ENCODE results near the gene HOXB6.

The HOXB6 gene

DNA sequence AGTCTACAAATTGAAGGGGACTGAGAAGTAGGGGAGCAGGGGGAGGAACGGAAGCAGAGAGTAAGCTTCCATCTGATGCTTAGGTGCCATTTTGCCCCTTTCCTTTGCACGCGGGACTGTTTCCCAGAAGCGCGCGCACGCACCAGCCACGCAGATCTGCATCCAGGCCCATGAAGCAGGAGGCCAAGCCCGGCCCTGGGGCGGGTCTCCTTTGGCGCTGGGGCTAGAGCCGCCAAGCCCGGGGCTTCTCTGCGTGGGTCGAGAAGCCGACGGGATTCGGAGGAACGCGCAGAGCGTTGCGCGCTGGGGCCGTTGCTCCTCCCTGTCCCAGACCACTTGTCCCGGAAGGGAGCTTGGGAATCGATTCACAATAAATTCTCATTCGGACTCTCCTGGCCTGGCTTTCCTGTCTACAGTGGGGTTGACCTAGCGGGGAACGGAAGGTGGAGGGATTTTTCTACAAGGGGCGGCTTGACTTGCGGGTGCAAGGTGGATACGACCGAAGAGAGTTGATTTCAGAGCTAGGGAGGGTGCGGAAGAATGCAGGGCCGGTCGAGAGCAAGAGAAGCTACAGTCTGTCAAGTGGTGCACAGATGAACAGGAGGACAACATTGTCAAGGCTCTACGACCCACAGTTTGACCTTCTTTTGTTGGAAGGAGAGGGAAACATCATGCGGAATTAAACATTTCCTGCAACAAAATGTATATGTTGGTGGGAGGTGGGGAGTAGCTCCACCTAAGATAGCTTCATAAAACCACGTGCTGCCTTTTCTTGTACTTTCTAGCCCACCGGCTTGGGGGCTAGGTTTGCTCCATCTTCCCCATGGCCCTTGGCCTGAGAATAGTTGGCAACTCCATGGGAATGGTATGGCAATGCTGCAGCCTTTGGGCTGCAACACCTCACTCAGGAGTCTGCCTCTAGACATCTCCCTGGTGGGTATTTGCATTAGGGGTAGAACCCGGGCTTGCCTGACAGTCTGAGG is 16.9 kb upstream of the HOXB6 start:
- no peak for DNase-seq

DNA sequence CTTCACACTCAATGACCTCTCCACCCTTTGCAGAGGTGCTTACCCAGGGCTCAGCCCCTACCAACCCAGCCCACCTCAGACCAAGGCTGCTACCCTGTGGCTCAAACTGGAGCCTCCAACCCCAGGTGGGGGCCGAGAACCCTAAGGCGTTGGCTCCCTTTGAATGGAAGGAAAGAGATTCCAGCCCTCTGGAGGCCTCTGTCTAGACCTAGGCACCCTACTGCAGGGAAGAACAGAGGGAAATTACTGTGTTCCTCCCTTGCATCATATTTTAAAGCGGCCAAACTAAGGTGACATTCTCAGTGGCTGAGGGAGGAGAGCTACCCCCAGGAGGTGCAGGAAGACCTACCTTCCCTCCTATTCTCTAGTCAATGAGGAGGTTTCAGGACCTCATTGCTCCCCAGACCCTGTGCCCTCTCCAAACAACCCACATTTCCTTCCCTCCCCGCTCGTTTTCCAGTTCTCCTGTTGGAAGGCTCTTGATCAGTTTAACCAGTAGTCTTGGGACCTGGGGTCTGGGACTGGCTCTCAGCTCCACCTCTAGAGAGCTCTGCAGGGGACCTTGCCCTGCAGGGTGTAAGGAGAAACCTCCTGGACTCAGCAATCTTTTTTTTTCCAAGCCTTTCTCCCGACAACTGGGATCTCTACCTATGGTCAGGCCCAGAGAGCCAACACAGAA is 15.8 kb upstream of the HOXB6 start:
- DNase-seq = no peak

DNA sequence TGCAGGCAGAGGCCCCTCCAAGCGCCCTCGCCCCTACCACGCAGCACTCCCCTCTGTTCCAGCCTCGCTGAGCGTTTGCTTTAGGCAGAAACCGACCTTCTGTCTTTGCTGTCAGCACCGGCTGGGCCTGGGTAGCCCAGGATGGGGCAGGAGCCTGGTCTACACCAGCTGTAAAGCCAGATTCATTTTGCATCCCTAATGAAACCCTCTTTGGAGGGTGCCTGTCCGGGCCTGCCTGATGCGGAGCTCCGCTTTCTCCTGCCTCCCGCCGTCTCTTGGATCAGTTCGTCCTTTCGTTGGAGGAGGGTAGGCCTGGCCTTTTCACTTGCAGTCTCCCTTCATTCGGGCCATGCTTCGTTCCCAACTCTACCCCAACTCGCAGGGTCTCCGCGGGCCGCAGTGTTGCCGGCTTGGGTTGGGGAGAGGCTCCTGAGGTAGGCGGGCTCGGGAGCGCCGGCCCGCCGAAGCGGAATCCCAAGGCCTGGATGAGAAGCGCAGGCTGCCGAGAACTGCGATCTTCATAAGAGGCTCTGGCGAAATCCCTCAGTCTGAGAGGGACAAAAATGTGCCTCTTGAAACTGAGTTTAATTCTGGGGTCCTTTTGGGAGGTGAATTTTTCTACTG is 15.2 kb upstream of the HOXB6 start:
- no peak for DNase-seq

GRCh38 chr17:48618256-48618896 is 13.6 kb upstream of the HOXB6 start:
- DNase-seq = peak; percentile 18

GRCh38 chr17:48617471-48618255 is 12.9 kb upstream of the HOXB6 start:
- no peak for DNase-seq

- no peak for DNase-seq
Observed at GRCh38 chr17:48616717-48617470, 12.1 kb upstream of the HOXB6 start.

- DNase-seq = no peak
Observed at GRCh38 chr17:48615963-48616716, 11.4 kb upstream of the HOXB6 start.

DNA sequence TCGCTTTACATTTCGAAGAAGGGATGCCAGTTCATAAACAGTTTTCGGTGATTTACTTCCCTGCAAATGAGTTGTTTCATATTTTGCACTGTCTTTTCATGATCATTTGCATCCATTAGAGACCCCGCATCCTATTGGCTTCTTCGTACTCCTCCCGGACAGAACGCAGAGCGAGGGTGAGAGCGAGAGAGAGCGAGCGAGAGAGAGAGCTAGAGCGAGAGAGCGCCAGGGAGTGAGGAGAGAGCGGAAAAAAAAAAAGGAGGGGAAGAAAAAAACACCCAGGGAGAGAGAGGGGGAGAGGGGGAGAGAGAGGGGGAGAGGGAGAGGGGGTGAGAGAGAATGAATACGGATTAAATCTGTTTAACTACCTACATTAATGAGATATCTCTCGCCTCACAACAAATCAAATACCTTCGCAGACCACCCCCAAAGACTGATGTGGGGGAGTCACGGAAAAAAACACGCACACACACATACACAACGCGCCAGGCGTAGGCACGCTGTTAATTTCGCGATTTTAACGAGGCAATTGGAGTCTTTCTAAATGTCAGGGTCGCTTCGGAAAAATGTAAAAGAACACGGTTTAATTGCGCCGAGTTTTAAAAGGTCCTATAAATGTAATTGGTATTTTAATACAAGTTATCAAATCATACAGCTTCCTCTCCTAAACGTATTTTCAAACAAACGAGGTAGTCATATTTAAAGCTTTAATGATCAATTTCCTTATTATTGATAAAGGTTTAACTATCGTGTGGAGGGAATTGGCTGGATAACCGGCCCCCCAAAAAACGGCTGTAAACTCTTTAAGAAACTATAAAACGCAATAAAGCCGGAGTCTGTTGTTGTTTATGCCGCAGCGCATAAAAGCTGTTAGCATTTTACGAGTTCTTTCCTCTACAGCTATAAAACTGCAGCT is 10.5 kb upstream of the HOXB6 start, which contains the start of gene HOXB8:
TSS of gene HOXB8 (minus strand) at position 246 of the 916 bp plus-strand sequence. CDS start 588 bp downstream, outside the sequence.
- DNase-seq = no peak

DNA sequence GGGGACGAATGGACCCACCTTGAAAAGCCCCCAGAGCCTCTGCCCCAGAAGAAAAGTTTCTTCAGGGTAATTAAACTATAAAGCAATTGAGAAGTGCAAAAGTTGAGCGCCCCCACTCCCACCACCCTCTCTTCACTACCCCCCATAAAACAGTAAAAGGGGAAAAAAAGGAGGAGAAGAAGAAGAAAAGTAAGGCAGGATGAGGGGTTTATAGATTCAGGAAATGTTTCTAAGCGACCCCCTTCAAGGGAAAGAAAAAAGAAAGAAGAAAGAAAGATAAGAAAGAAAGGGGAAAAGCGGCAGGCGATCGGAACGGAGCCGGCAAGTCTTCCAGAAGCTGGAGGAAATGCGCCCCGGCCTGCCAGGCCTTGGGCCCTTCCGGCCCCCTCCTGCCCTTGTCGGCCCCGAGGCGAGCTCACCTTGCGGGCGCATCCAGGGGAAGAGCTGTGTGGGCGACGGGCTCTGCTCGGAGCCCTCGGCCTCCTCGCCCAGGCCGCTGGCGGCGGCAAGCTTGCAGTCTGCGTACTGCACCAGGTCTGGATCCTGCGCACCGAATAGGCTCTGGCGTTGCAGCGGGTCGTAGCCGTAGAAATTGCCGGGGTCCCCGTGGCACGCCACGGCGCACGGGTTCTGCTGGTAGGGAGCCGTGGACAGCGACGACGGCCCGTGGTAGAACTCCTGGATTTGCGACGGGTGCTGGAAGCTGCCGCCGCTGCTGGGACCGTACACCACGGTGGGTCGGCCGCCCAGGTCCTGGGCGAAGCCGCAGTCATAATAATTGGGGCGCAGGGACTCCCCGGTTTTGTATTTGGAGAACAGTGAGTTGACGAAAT is 9.3 kb upstream of the HOXB6 start:
- no peak for DNase-seq

GRCh38 chr17:48612854-48613691 is 8.3 kb upstream of the HOXB6 start:
- no peak for DNase-seq

GRCh38 chr17:48612456-48612853 is 7.7 kb upstream of the HOXB6 start:
- DNase-seq = no peak

- DNase-seq = no peak
Observed at GRCh38 chr17:48611681-48612455, 7.1 kb upstream of the HOXB6 start.

- DNase-seq = no peak
Observed at GRCh38 chr17:48611213-48611612, 6.4 kb upstream of the HOXB6 start.

- DNase-seq = no peak
Observed at GRCh38 chr17:48610282-48611211, 5.8 kb upstream of the HOXB6 start, which contains the start of gene HOXB7. TSS of gene HOXB7 (minus strand) at chr17:48611017. CDS start at chr17:48610918, 99 bp downstream.

- DNase-seq = no peak
Observed at GRCh38 chr17:48609759-48610281, 5.0 kb upstream of the HOXB6 start.
